NT2/D1 (cell line): ENCODE data around the gene KCNG2.

Source experiments
- SUZ12 ChIP-seq: IDR thresholded peaks from 2 replicates; pipeline ENCODE4 v1.6.1; 2011; ENCODE audit not compliant: insufficient read length, insufficient read depth; ENCODE audit errors: extremely low read depth
- YY1 ChIP-seq: IDR thresholded peaks from 2 replicates; pipeline ENCODE4 v1.6.1; 2011; ENCODE audit not compliant: insufficient read length, insufficient read depth
- ZNF274 ChIP-seq: IDR thresholded peaks from 2 replicates; pipeline ENCODE4 v1.6.1; 2011; ENCODE audit warnings: mild to moderate bottlenecking, low read depth, low read length

DNA sequence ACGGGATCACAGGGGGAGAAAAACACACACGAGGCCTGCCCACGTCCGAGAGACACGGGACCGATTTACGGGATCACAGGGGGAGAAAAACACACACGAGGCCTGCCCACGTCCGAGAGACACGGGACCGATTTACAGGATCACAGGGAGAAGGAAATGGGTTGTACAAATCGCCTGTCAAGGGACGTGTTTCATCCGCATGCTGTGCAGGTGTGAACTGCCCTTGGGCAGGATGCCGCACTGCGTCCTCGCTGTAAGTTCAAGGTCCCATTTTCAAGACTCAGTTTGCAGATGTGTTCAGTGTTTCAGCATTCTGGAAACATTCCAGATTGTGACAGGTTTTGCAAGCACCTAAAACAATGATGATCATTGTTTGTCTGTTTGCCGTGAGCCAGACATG, 2.3 kb upstream of the KCNG2 start:
- TF ChIP-seq ZNF274 (no peak), YY1 (no peak), SUZ12 (no peak)
